Heart left ventricle (tissue), 16 donors: Measurements from ENCODE around the gene RBM8A. TPM values are rescaled to one million over a fixed set of nuclear protein-coding genes. Genes with fewer than 3 reads are reported as not detected.

Source experiments
- ATAC-seq, 4 donors: fragments of 200-7000 bp; cut with Tn5 transposase; one replicate each; pipeline ENCODE4 v1.9.1; 2020 to 2022; ENCODE audit warnings: moderate library complexity in 4 of 4, mild to moderate bottlenecking in 3 of 4, moderate number of reproducible peaks in 1 of 4
- DNase-seq, 5 donors: peaks; one replicate each; pipeline ENCODE4 v3.0.0-alpha.2; 2020
- H3K27ac ChIP-seq, 12 donors: fragments of 200-600 bp; sonication (generic) in 4 of 12; one replicate each; pipeline versions ENCODE4 v1.5.0 to v1.8.0; 2016 to 2022; ENCODE audit warnings: mild to moderate bottlenecking in 2 of 12
- H3K27me3 ChIP-seq, 9 donors: fragments of 200-600 bp; sonication (generic) in 2 of 9; one replicate each; pipeline versions ENCODE4 v1.5.1 to v1.8.0; 2016 to 2022; ENCODE audit warnings: mild to moderate bottlenecking in 3 of 9
- H3K36me3 ChIP-seq, 9 donors: fragments of 200-600 bp; sonication (generic) in 2 of 9; one replicate each; pipeline versions ENCODE4 v1.5.0 to v1.8.0; 2018 to 2022; ENCODE audit warnings: mild to moderate bottlenecking in 2 of 9
- H3K4me1 ChIP-seq, 12 donors: fragments of 200-600 bp; sonication (generic) in 4 of 12; one replicate each; pipeline versions ENCODE4 v1.5.0 to v1.8.0; 2016 to 2022; ENCODE audit warnings: mild to moderate bottlenecking in 3 of 12
- H3K4me3 ChIP-seq, 12 donors: fragments of 200-600 bp; sonication (generic) in 4 of 12; one replicate each; pipeline versions ENCODE4 v1.5.0 to v1.8.0; 2017 to 2022; ENCODE audit warnings: mild to moderate bottlenecking in 9 of 12, moderate library complexity in 4 of 12
- H3K9me3 ChIP-seq, 12 donors: fragments of 200-600 bp; sonication (generic) in 4 of 12; one replicate each; pipeline versions ENCODE4 v1.5.0 to v1.8.0; 2016 to 2022; ENCODE audit warnings: mild to moderate bottlenecking in 1 of 12
- CTCF ChIP-seq, 12 donors: fragments of 200-600 bp; sonication (generic) in 4 of 12; IDR thresholded peaks; one replicate each; pipeline versions ENCODE4 v1.5.0 to v1.8.0; 2018 to 2022; ENCODE audit warnings: antibody characterized with exemption in 12 of 12, mild to moderate bottlenecking in 5 of 12
- POLR2A ChIP-seq, 2 donors: fragments of 450-650 bp; IDR thresholded peaks; one replicate each; pipeline ENCODE4 v1.6.1; 2017; ENCODE audit warnings: antibody characterized with exemption in 2 of 2, mild to moderate bottlenecking in 2 of 2, moderate library complexity in 2 of 2
- WGBS, 4 donors: extraction: QIAGEN DNeasy Blood & Tissue Kit in 2 of 4; methylation state at CpG; one replicate each; pipeline versions ENCODE4 v1.1.5 to v1.1.7; 2013 to 2018; 5-methylcytosine and 5-hydroxymethylcytosine counted together
- intact Hi-C, 10 donors: fragments of 100-400 bp; cut with DNase I; formaldehyde crosslinking; loops; one replicate each; pipeline versions ENCODE4 v1.11.1 to v1.14.2; 2022
- polyA plus RNA-seq, 2 donors: library from polyadenylated mRNA; stranded (reverse); fragments of 200-250 nt; gene quantifications; one replicate each; pipeline ENCODE4 v1.2.3, GENCODE V29; 2013
- total RNA-seq, 9 donors: library from RNA; depleted of rRNA in 2 of 9; stranded (reverse); fragments of >200 nt in 2 of 9; fragmentation: NEBNext Ultra II Directional in 3 of 9; extraction: Animal tissue kit (Norgen Biotek cat#: 25700) in 3 of 9; gene quantifications; one replicate each; pipeline versions ENCODE4 v1.1.0 to v1.2.4, GENCODE V29; 2016 to 2023
- donor health status: ischemic (EF 13 %, LVEDD 7.1; RV severe dilation, severe dysfunction).
- donor health status: healthy with polysubstance abuse.
- donor health status: DM: no; HTN: yes; CAD: no.
- donor health status: DM: no; HTN: no; CAD: no.
- donor health status: ischemic (EF 25% LVEDD 6.9; RV normal size, moderate dysfunction).
- donor health status: ischemic (EF 25% LVEDD 5.7; RV mildly dilated, moderate dysfunction).
- donor health status: healthy.
- donor health status: DM: yes; HTN: yes; CAD: no.
- donor health status: ischemic (EF 35%, LVEDD 5.7; RV mildly dilated, moderate dysfunction).
- donor health status: nonischemic (EF 11% LVEDD 7.7; RV severe dilation, severe dysfunction).
- donor health status: DM: yes; HTN: yes; CAD: no.
- donor health status: PGD.
- donor health status: ischemic (EF 29% LVEDD 5.4; RV normal size, mild dysfunction).
- donor health status: nonischemic (EF 23%, LVEDD 6.1; RV moderate dilation, normal function).

RBM8A gene
- total and polyA plus RNA-seq, 11 donors = 57.9 to 186 (median 75.7) TPM

DNA sequence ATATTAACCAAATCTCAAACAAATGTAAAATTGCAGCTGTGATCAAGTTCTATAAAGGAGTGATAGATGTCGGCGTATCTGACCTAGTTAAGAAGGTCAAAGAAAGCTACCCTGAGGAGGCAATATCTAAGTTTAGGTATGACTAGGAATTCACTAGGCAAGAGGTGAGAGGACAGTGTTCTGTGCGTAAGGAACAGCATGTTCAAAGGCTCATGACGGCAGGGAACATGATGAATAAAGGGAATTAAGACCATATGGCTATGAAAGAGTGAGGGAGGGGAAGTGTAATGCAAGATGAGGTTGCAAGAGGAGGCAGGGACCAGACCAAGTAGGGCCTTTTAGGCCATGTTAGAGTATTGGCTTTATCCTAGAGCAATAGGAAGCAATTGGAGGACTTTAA, 21.9 kb upstream of the RBM8A start:
- H3K27me3 ChIP-seq = no peaks in the 10 kb centered on the region
- no peaks in the 10 kb centered on the region for H3K9me3 ChIP-seq
- DNase-seq (no peak), ATAC-seq (peak in 3 of 4 donors; percentile 45 to 85 (median 61))
- no peak for TF ChIP-seq POLR2A (IDR thresholded peaks at IDR 0.05)
- no peak for TF ChIP-seq CTCF (IDR thresholded peaks at IDR 0.05)
- peak overlapping the region in 3 of 12 donors; percentile 15 to 69 (median 45) for H3K27ac ChIP-seq
- no peak overlapping the region for H3K4me3 ChIP-seq
- 58 to 79% (median 62%) methylated on average over 4 of the region's 4 CpGs for WGBS, 4 donors
- peaks cover 0 to 60% (median 31%) of the 10 kb centered on the region in 9 donors for H3K36me3 ChIP-seq
- H3K4me1 ChIP-seq = peaks cover 0 to 39% (median 11%) of the 10 kb centered on the region in 12 donors
- intact Hi-C loops = no loop called here

DNA sequence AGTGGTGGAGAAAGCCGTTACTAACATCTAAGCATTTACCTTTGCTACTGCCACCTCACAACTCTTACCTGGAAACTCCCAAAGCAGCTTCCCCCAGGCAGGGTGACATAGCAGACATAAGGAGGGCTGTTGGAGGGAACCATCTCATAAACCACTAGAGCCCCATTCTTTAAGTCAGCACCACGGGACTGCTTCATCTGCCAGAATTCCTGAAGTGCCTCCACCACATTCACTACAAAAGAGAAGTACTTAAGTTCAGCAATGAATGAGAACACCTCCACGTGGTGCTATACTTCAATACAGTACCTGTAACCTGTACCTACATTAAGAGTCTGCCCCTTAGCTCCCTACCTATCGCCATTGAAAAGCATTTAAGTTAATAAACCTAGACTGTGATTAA, 20.3 kb upstream of the RBM8A start:
- Histone ChIP-seq H3K9me3 (no peaks in the 10 kb centered on the region), H3K27me3 (no peaks in the 10 kb centered on the region), H3K4me3 (no peak overlapping the region), H3K27ac (no peak overlapping the region), H3K4me1 (peaks cover 0 to 32% (median 9%) of the 10 kb centered on the region in 12 donors), H3K36me3 (peaks cover 0 to 76% (median 47%) of the 10 kb centered on the region in 9 donors)
- DNase-seq = no peak
- intact Hi-C loops = no loop called here
- no peak for TF ChIP-seq CTCF (IDR thresholded peaks at IDR 0.05)
- WGBS, 4 donors = 70 to 79% (median 75%) methylated on average over 4 of the region's 4 CpGs
- ATAC-seq = no peak

GRCh38 chr1:145946477-145946986, 19.2 kb upstream of the RBM8A start:
- H3K27ac ChIP-seq = no peak overlapping the region
- DNase-seq (no peak), ATAC-seq (no peak)
- intact Hi-C loops = no loop called here
- no peaks in the 10 kb centered on the region for H3K9me3 ChIP-seq
- TF ChIP-seq CTCF (IDR thresholded peaks at IDR 0.05) (no peak), POLR2A (IDR thresholded peaks at IDR 0.05) (no peak)
- no peak overlapping the region for H3K4me3 ChIP-seq
- 90 to 96% (median 93%) methylated on average over 4 of the region's 4 CpGs for WGBS, 4 donors
- no peaks in the 10 kb centered on the region for H3K27me3 ChIP-seq
- H3K36me3 ChIP-seq = peaks cover 0 to 76% (median 51%) of the 10 kb centered on the region in 9 donors
- H3K4me1 ChIP-seq = peaks cover 0 to 32% (median 9%) of the 10 kb centered on the region in 12 donors

DNA sequence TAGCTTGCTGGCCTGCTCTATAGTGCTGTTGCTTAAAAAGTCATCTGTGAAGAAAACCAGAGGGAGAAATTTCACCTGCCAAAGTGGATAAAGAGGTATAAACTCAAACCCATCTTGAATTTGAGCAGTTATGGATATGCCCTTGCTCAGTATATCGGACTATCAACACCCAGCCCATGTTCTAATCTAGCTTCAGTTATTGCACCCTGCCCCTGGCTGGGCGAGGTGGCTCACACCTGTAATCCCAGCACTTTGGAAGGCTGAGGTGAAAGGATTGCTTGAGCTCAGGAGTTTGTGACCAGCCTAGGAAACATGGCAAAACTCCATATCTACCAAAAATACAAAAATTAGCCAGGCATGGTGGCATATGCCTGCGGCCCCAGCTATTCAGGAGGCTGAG, 17.2 kb upstream of the RBM8A start:
- Histone ChIP-seq H3K4me1 (peaks cover 0 to 20% (median 0%) of the 10 kb centered on the region in 12 donors), H3K36me3 (peaks cover 0 to 85% (median 66%) of the 10 kb centered on the region in 9 donors)

More for the DNA sequence above, 17.2 kb upstream of the RBM8A start:
- ATAC-seq (no peak), DNase-seq (no peak)
- TF ChIP-seq POLR2A (IDR thresholded peaks at IDR 0.05) (no peak), CTCF (IDR thresholded peaks at IDR 0.05) (no peak)
- intact Hi-C loops = no loop called here
- H3K9me3 ChIP-seq = no peaks in the 10 kb centered on the region
- no peak overlapping the region for H3K27ac ChIP-seq
- 76 to 95% (median 89%) methylated on average over 3 of the region's 3 CpGs for WGBS, 4 donors
- H3K4me3 ChIP-seq = no peak overlapping the region
- H3K27me3 ChIP-seq = no peaks in the 10 kb centered on the region
